Calu3 (cell line): ENCODE measurements around the gene SDHAF1. TPM values are rescaled to one million over a fixed set of nuclear protein-coding genes. Genes with fewer than 3 reads are reported as not detected.

ENCODE experiments used
- BruUV-seq: library from RNA; stranded (reverse); fragments of 400-500 nt; replicated peaks from 2 replicates; lab custom pipeline; 2021; lab: Mats Ljungman, UMichigan
- CTCF ChIA-PET: fragments of 300-600 bp; sonication (Branson Sonifier 250); formaldehyde crosslinking; loops from one replicate; lab custom pipeline; 2022; ENCODE audit warnings: antibody characterized with exemption; lab: Charles Lee
- DNase-seq: peaks from one replicate; pipeline ENCODE4 v3.0.0; 2022
- H3K27ac Mint-ChIP-seq: one replicate; pipeline ENCODE4 v1.8.0; 2022; ENCODE audit warnings: mixed read lengths; ENCODE audit not compliant: unreplicated experiment
- H3K27me3 Mint-ChIP-seq: one replicate; pipeline ENCODE4 v1.8.0; 2022; ENCODE audit warnings: mixed read lengths; ENCODE audit not compliant: unreplicated experiment
- H3K36me3 Mint-ChIP-seq: one replicate; pipeline ENCODE4 v1.8.0; 2022; ENCODE audit warnings: mild to moderate bottlenecking, moderate library complexity, mixed read lengths; ENCODE audit not compliant: insufficient read depth, unreplicated experiment
- H3K4me1 Mint-ChIP-seq: one replicate; pipeline ENCODE4 v1.8.0; 2022; ENCODE audit warnings: mild to moderate bottlenecking, low read depth, mixed read lengths; ENCODE audit not compliant: unreplicated experiment
- H3K4me3 Mint-ChIP-seq: one replicate; pipeline ENCODE4 v1.8.0; 2022; ENCODE audit warnings: mild to moderate bottlenecking, low read depth, moderate library complexity, mixed read lengths; ENCODE audit not compliant: unreplicated experiment
- H3K9me3 Mint-ChIP-seq: one replicate; pipeline ENCODE4 v1.8.0; 2022; ENCODE audit warnings: low read depth, mixed read lengths; ENCODE audit not compliant: unreplicated experiment
- CTCF ChIP-seq: fragments of 200-600 bp; IDR thresholded peaks from one replicate; pipeline ENCODE4 v1.8.0; 2022; ENCODE audit warnings: antibody characterized with exemption; ENCODE audit not compliant: unreplicated experiment
- intact Hi-C: fragments of 100-400 bp; cut with micrococcal nuclease; formaldehyde crosslinking; loops from one replicate; pipeline ENCODE4 v1.10.0; 2022; ENCODE audit not compliant: unreplicated experiment
- total RNA-seq: library from RNA; stranded (reverse); gene quantifications from 2 replicates; pipeline ENCODE4 v1.2.3, GENCODE V29; 2022

Gene SDHAF1
- total RNA-seq, 1 experiment from 2014 or later, result 16.9 TPM

GRCh38 chr19:36043952-36044351 is 49.0 kb downstream of the SDHAF1 start:
- TF ChIP-seq CTCF, result no peak
- Mint-ChIP-seq H3K4me3 (no peak overlapping the region), H3K27ac (no peak overlapping the region), H3K27me3 (no peaks in the 10 kb centered on the region), H3K4me1 (no peaks in the 10 kb centered on the region), H3K36me3 (peaks cover 6% of the 10 kb centered on the region), H3K9me3 (no peaks in the 10 kb centered on the region)
- DNase-seq, result no peak
- BruUV-seq, result no TSS peak
- intact Hi-C loops, result no loop called here
- CTCF ChIA-PET, result no interaction called here

Other genes with a start within 250 kb of the SDHAF1 start
- 15.1 and 16.2 TPM in 2 replicates for gene U2AF1L4, start 249.8 kb upstream of the SDHAF1 start, total RNA-seq
- 114 and 126 TPM in 2 replicates for gene PSENEN, start 249.5 kb upstream of the SDHAF1 start, total RNA-seq
- gene LIN37, start 246.6 kb upstream of the SDHAF1 start, total RNA-seq, result 12.4 and 15.9 TPM in 2 replicates
- 0.71 and 0.93 TPM in 2 replicates for gene HSPB6, start 238.2 kb upstream of the SDHAF1 start, total RNA-seq
- 70.3 and 70.7 TPM in 2 replicates for gene PROSER3, start 237.0 kb upstream of the SDHAF1 start, total RNA-seq
- 16.8 and 27.0 TPM in 2 replicates for gene ARHGAP33, start 219.6 kb upstream of the SDHAF1 start, total RNA-seq
- gene PRODH2, start 182.3 kb upstream of the SDHAF1 start, total RNA-seq, result not detected in 2 replicates
- not detected in 2 replicates for gene NPHS1, start 142.7 kb upstream of the SDHAF1 start, total RNA-seq
- gene KIRREL2, start 138.3 kb upstream of the SDHAF1 start, total RNA-seq, result 0.17 and 0.26 TPM in 2 replicates
- 11.5 and 15.8 TPM in 2 replicates for gene APLP1, start 126.6 kb upstream of the SDHAF1 start, total RNA-seq
- gene NFKBID, start 94.6 kb upstream of the SDHAF1 start, total RNA-seq, result 14.9 and 15.6 TPM in 2 replicates
- not detected in 2 replicates for gene HCST, start 92.7 kb upstream of the SDHAF1 start, total RNA-seq
- not detected in 2 replicates for gene TYROBP, start 86.9 kb upstream of the SDHAF1 start, total RNA-seq
- 15.2 and 18.5 TPM in 2 replicates for gene LRFN3, start 58.8 kb upstream of the SDHAF1 start, total RNA-seq
- gene SYNE4, start 13.6 kb downstream of the SDHAF1 start, total RNA-seq, result 19.7 and 23.5 TPM in 2 replicates
- gene ALKBH6, start 19.0 kb downstream of the SDHAF1 start, total RNA-seq, result 52.6 and 56.7 TPM in 2 replicates
- 3.1 and 3.5 TPM in 2 replicates for gene CLIP3, start 37.7 kb downstream of the SDHAF1 start, total RNA-seq
- gene THAP8, start 59.1 kb downstream of the SDHAF1 start, total RNA-seq, result 3.2 and 3.3 TPM in 2 replicates
- 25.5 and 29.6 TPM in 2 replicates for gene WDR62, start 59.7 kb downstream of the SDHAF1 start, total RNA-seq
- not detected in 2 replicates for gene OVOL3, start 116.0 kb downstream of the SDHAF1 start, total RNA-seq
- gene POLR2I, start 119.7 kb downstream of the SDHAF1 start, total RNA-seq, result 91.6 and 92.2 TPM in 2 replicates
- gene TBCB, start 120.3 kb downstream of the SDHAF1 start, total RNA-seq, result 204 and 210 TPM in 2 replicates
- gene CAPNS1, start 144.9 kb downstream of the SDHAF1 start, total RNA-seq, result 823 and 894 TPM in 2 replicates
- gene COX7A1, start 157.3 kb downstream of the SDHAF1 start, total RNA-seq, result not detected in 2 replicates
- gene ZNF565, start 219.5 kb downstream of the SDHAF1 start, total RNA-seq, result 6.3 and 6.7 TPM in 2 replicates
- 112 and 123 TPM in 2 replicates for gene ZNF146, start 219.9 kb downstream of the SDHAF1 start, total RNA-seq